ENCODE measurements around the gene REEP5.
"Not testable (repeated sequence)": the region's sequence is repeated elsewhere in the genome, so short reads cannot be mapped to it uniquely, and the experiment has no call there.

The REEP5 gene

GRCh38 chr5:112921833-112922817 lies at the start of gene REEP5:
Gene REEP5, minus strand, starts transcription at chr5:112922227. Its CDS starts 37 bp downstream, at chr5:112922190.
- DNase-seq, result peak; percentile 69

- DNase-seq, result no peak
These were observed 49.2 kb upstream of the REEP5 start for GRCh38 chr5:112971276-112971675.

GRCh38 chr5:112968411-112969106 lies 46.5 kb upstream of the REEP5 start:
- DNase-seq, result no peak

GRCh38 chr5:112967520-112968083 lies 45.6 kb upstream of the REEP5 start:
- DNase-seq, result no peak

- DNase-seq, result no peak
These were observed 43.8 kb upstream of the REEP5 start for GRCh38 chr5:112965733-112966306.

- not testable (repeated sequence) for DNase-seq
These were observed 41.3 kb upstream of the REEP5 start for GRCh38 chr5:112963374-112963733.

GRCh38 chr5:112960863-112961504 lies 39.0 kb upstream of the REEP5 start:
- peak; percentile 21 for DNase-seq

GRCh38 chr5:112960315-112960714 lies 38.3 kb upstream of the REEP5 start:
- peak; percentile 90 for DNase-seq

GRCh38 chr5:112959872-112960271 lies 37.8 kb upstream of the REEP5 start:
- peak; percentile 90 for DNase-seq

- peak; percentile 72 for DNase-seq
These were observed 36.4 kb upstream of the REEP5 start for GRCh38 chr5:112958093-112959088.

GRCh38 chr5:112957036-112957808 lies 35.2 kb upstream of the REEP5 start:
- no peak for DNase-seq

GRCh38 chr5:112956606-112957005 lies 34.6 kb upstream of the REEP5 start:
- no peak for DNase-seq

- no peak for DNase-seq
These were observed 29.2 kb upstream of the REEP5 start for GRCh38 chr5:112951124-112951702.

GRCh38 chr5:112948458-112948857 lies 26.4 kb upstream of the REEP5 start:
- no peak for DNase-seq

- no peak for DNase-seq
These were observed 18.6 kb upstream of the REEP5 start for GRCh38 chr5:112940670-112941069.

GRCh38 chr5:112938286-112938685 lies 16.3 kb upstream of the REEP5 start:
- no peak for DNase-seq

- no peak for DNase-seq
These were observed 13.6 kb upstream of the REEP5 start for GRCh38 chr5:112935675-112936074.

- DNase-seq, result no peak
These were observed 12.3 kb upstream of the REEP5 start for GRCh38 chr5:112934366-112934663.

GRCh38 chr5:112933651-112934365 lies 11.8 kb upstream of the REEP5 start:
- no peak for DNase-seq

GRCh38 chr5:112933105-112933504 lies 11.1 kb upstream of the REEP5 start:
- no peak for DNase-seq
